Endodermal cell (in vitro differentiated cells): ENCODE measurements around the gene SLC25A47. TPM values are rescaled to one million over a fixed set of nuclear protein-coding genes. Genes with fewer than 3 reads are reported as not detected.

Source experiments
- DNase-seq: peaks from one replicate; pipeline ENCODE4 v3.0.0-alpha.2; 2017
- H3K27ac ChIP-seq: 2 replicates; pipeline ENCODE4 v1.5.1; 2013; ENCODE audit warnings: mild to moderate bottlenecking, low read depth, low read length, moderate library complexity
- H3K27me3 ChIP-seq: 2 replicates; pipeline ENCODE4 v1.6.1; 2013; ENCODE audit warnings: mild to moderate bottlenecking, low read length, moderate library complexity; ENCODE audit not compliant: insufficient read depth, control insufficient read depth, poor library complexity, severe bottlenecking
- H3K36me3 ChIP-seq: 2 replicates; pipeline ENCODE4 v1.7.0; 2013; ENCODE audit warnings: mild to moderate bottlenecking, low read length, moderate library complexity; ENCODE audit not compliant: control insufficient read depth, insufficient read depth
- H3K4me1 ChIP-seq: one replicate; pipeline ENCODE4 v1.7.0; 2013; ENCODE audit warnings: low read length; ENCODE audit not compliant: control insufficient read depth, insufficient read depth
- H3K4me3 ChIP-seq: 2 replicates; pipeline ENCODE4 v1.5.1; 2013; ENCODE audit warnings: mild to moderate bottlenecking, low read length, moderate library complexity
- H3K9ac ChIP-seq: 2 replicates; pipeline ENCODE4 v1.6.1; 2013; ENCODE audit warnings: mild to moderate bottlenecking, low read length, moderate library complexity; ENCODE audit not compliant: poor library complexity, severe bottlenecking; ENCODE audit errors: extremely low read depth
- H3K9me3 ChIP-seq: 2 replicates; pipeline ENCODE4 v1.6.1; 2013; ENCODE audit warnings: mild to moderate bottlenecking, low read length, moderate library complexity; ENCODE audit not compliant: control insufficient read depth
- H3K27ac Mint-ChIP-seq: 2 replicates; pipeline ENCODE4 v1.8.0; 2020; ENCODE audit warnings: mixed read lengths
- H3K27me3 Mint-ChIP-seq: 2 replicates; pipeline ENCODE4 v1.8.0; 2021; ENCODE audit warnings: mild to moderate bottlenecking, mixed read lengths; ENCODE audit not compliant: insufficient read depth
- H3K36me3 Mint-ChIP-seq: 2 replicates; pipeline ENCODE4 v1.8.0; 2020; ENCODE audit warnings: low read depth, mixed read lengths
- H3K4me1 Mint-ChIP-seq: 2 replicates; pipeline ENCODE4 v1.8.0; 2020; ENCODE audit warnings: mixed read lengths
- H3K4me3 Mint-ChIP-seq: 2 replicates; pipeline ENCODE4 v1.8.0; 2020; ENCODE audit warnings: mild to moderate bottlenecking, moderate library complexity, mixed read lengths
- H3K9me3 Mint-ChIP-seq: 2 replicates; pipeline ENCODE4 v1.8.0; 2020; ENCODE audit warnings: mild to moderate bottlenecking, mixed read lengths
- WGBS, 2 experiments: methylation state at CpG; one replicate each; pipeline versions ENCODE4 v1.1.5 to v1.1.7; 2013; ENCODE audit warnings: missing lambda C conversion rate in 2 of 2, mixed read lengths in 1 of 2; ENCODE audit not compliant: insufficient coverage in 1 of 2, insufficient read length in 1 of 2; 5-methylcytosine and 5-hydroxymethylcytosine counted together
- total RNA-seq, 2 donors: library from RNA; stranded (reverse); fragmentation: NEBNext Ultra II Directional in 1 of 2; extraction: Animal tissue kit (Norgen Biotek cat#: 25700) in 1 of 2; gene quantifications; 2 replicates in 1 of 2; 3 replicates in 1 of 2; pipeline ENCODE4 v1.2.1, GENCODE V29; 2021
- TF ChIP-seq, protein P1 (sequence below): fragments of 200-600 bp; sonication (generic); conservative IDR thresholded peaks from 2 replicates; pipeline ENCODE4 v1.5.0; 2021; ENCODE audit warnings: antibody characterized with exemption, mild to moderate bottlenecking

The SLC25A47 gene
- total RNA-seq, 2 donors from 2014 or later, result not detected

- peak overlapping the region; percentile 56 for H3K4me3 Mint-ChIP-seq
- H3K9me3 ChIP-seq, result no peaks in the 10 kb centered on the region
- peak; percentile 65 for DNase-seq
- peaks cover 25% of the 10 kb centered on the region for H3K36me3 ChIP-seq
- 86 to 90% methylated on average over 23 to 26 of the region's 26 CpGs for WGBS, 2 experiments
- peaks cover 15% of the 10 kb centered on the region for H3K4me1 Mint-ChIP-seq
- H3K27me3 Mint-ChIP-seq, result peaks cover 2% of the 10 kb centered on the region
- H3K27me3 ChIP-seq, result no peaks in the 10 kb centered on the region
- H3K9ac ChIP-seq, result no peak overlapping the region
- peaks cover 21% of the 10 kb centered on the region for H3K36me3 Mint-ChIP-seq
- no peaks in the 10 kb centered on the region for H3K9me3 Mint-ChIP-seq
- TF ChIP-seq, protein P1, sequence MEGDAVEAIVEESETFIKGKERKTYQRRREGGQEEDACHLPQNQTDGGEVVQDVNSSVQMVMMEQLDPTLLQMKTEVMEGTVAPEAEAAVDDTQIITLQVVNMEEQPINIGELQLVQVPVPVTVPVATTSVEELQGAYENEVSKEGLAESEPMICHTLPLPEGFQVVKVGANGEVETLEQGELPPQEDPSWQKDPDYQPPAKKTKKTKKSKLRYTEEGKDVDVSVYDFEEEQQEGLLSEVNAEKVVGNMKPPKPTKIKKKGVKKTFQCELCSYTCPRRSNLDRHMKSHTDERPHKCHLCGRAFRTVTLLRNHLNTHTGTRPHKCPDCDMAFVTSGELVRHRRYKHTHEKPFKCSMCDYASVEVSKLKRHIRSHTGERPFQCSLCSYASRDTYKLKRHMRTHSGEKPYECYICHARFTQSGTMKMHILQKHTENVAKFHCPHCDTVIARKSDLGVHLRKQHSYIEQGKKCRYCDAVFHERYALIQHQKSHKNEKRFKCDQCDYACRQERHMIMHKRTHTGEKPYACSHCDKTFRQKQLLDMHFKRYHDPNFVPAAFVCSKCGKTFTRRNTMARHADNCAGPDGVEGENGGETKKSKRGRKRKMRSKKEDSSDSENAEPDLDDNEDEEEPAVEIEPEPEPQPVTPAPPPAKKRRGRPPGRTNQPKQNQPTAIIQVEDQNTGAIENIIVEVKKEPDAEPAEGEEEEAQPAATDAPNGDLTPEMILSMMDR, result no peak
- peak overlapping the region; percentile 49 for H3K27ac ChIP-seq
- peak overlapping the region; percentile 77 for H3K27ac Mint-ChIP-seq
- no peak overlapping the region for H3K4me3 ChIP-seq
- H3K4me1 ChIP-seq, result peaks cover 3% of the 10 kb centered on the region
Measured at GRCh38 chr14:100283984-100284881, 38.9 kb upstream of the SLC25A47 start.

DNA sequence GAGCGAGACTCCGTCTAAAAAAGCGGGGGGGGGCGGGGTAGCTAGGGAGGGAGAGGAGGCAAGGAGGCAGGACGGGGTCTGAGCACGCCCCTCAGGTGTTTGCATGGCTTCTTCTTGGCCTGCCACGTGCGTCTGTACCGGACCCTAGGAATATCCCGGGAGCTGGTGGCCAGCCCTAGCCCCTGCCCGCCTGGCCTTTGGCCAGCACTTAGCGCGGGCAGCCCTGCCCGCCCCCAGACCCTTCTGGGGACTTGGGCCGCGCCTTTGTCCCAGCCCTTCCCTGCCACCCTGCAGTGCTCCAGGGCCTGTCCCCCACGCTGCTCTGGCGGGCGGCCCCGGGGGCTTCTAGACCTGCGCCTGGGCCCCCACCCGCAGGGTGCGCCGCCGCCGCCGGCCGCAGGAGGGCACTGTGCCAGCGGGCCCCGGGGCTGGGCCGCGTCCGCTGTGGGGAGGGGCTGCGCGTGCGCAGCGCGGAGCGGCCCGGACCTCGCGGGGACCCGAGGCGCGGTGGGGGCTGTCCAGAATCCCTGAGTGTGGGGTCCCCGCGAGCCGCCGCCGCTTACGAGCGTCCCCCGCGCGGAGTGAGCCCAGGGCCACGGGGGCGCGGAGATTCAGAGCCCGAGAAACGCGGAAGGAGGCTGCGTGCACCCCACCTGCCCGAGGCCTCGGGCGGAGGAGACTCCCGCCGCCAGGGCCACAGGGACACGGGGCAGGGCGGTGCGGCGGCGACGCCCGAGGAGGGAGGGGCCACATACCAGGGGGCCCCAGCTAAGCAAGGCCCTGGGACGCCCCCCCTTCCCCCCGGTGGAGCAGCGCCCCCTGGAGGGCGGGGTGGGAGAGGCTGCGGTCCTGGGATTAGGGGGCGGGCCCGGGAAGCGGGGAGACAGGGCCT lies 37.9 kb upstream of the SLC25A47 start:
- peaks cover 2% of the 10 kb centered on the region for H3K27me3 Mint-ChIP-seq
- H3K4me1 Mint-ChIP-seq, result peaks cover 11% of the 10 kb centered on the region
- no peaks in the 10 kb centered on the region for H3K27me3 ChIP-seq
- peak; percentile 91 for DNase-seq
- TF ChIP-seq, protein P1, result peak; percentile 84
- peak overlapping the region; percentile 74 for H3K9ac ChIP-seq
- peak overlapping the region; percentile 56 for H3K4me3 Mint-ChIP-seq
- H3K36me3 Mint-ChIP-seq, result peaks cover 18% of the 10 kb centered on the region
- H3K9me3 ChIP-seq, result no peaks in the 10 kb centered on the region
- H3K27ac Mint-ChIP-seq, result peak overlapping the region; percentile 77
- 9% methylated on average over 31 to 82 of the region's 82 CpGs for WGBS, 2 experiments
- H3K4me3 ChIP-seq, result peak overlapping the region; percentile 62
- no peaks in the 10 kb centered on the region for H3K9me3 Mint-ChIP-seq
- H3K27ac ChIP-seq, result peak overlapping the region; percentile 66
- peaks cover 19% of the 10 kb centered on the region for H3K36me3 ChIP-seq
- peaks cover 4% of the 10 kb centered on the region for H3K4me1 ChIP-seq

DNA sequence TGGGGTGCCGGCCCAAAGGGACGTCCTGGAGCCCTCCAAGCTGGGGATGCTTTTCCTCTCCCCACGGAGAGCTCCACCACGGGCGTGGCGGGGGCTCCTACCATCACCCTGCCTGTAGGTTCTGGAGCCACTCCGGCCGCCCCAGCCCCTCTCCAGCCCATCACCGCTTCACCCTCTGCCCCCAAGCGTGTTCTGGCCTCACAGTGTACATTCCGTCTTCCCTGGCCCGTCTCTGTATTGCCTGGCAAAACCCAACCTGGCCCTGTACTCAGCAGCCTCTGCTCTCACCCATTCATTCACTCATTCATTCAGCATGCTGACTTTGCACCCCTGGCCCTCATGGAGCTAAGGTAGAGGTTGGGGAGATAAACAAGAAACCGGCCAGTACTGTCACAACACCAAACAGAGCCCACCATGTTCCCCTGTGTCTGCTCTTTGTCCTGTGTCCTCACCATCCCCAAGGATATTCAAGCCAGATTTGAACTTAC lies 37.2 kb upstream of the SLC25A47 start:
- TF ChIP-seq, protein P1, result no peak
- H3K9me3 ChIP-seq, result no peaks in the 10 kb centered on the region
- H3K4me3 ChIP-seq, result peak overlapping the region; percentile 62
- peaks cover 4% of the 10 kb centered on the region for H3K4me1 ChIP-seq
- no peak for DNase-seq
- Mint-ChIP-seq H3K36me3 (peaks cover 17% of the 10 kb centered on the region), H3K27me3 (peaks cover 2% of the 10 kb centered on the region), H3K27ac (peak overlapping the region; percentile 62), H3K9me3 (no peaks in the 10 kb centered on the region), H3K4me1 (peaks cover 6% of the 10 kb centered on the region), H3K4me3 (peak overlapping the region; percentile 56)
- peaks cover 18% of the 10 kb centered on the region for H3K36me3 ChIP-seq
- 72 to 89% methylated on average over 6 to 13 of the region's 13 CpGs for WGBS, 2 experiments
- H3K27me3 ChIP-seq, result no peaks in the 10 kb centered on the region
- H3K9ac ChIP-seq, result no peak overlapping the region
- H3K27ac ChIP-seq, result no peak overlapping the region
